Glutamatergic neuron (in vitro differentiated cells): Measurements from ENCODE around the gene ARRDC1. TPM values are rescaled to one million over a fixed set of nuclear protein-coding genes. Genes with fewer than 3 reads are reported as not detected.

Experiments
- DNase-seq: peaks from one replicate; pipeline ENCODE4 v3.0.0; 2022
- H3K27ac Mint-ChIP-seq: one replicate; pipeline ENCODE4 v1.8.0; 2020; ENCODE audit warnings: mild to moderate bottlenecking, mixed read lengths, inconsistent platforms; ENCODE audit not compliant: unreplicated experiment
- H3K27me3 Mint-ChIP-seq: one replicate; pipeline ENCODE4 v1.8.0; 2020; ENCODE audit warnings: mild to moderate bottlenecking, moderate library complexity, mixed read lengths, inconsistent platforms; ENCODE audit not compliant: unreplicated experiment
- H3K36me3 Mint-ChIP-seq: one replicate; pipeline ENCODE4 v1.8.0; 2020; ENCODE audit warnings: mild to moderate bottlenecking, mixed read lengths, inconsistent platforms; ENCODE audit not compliant: unreplicated experiment
- H3K4me1 Mint-ChIP-seq: one replicate; pipeline ENCODE4 v1.8.0; 2020; ENCODE audit warnings: mild to moderate bottlenecking, low read depth, mixed read lengths, inconsistent platforms; ENCODE audit not compliant: unreplicated experiment
- H3K4me3 Mint-ChIP-seq: one replicate; pipeline ENCODE4 v1.8.0; 2020; ENCODE audit warnings: mild to moderate bottlenecking, mixed read lengths, inconsistent platforms; ENCODE audit not compliant: unreplicated experiment
- H3K9me3 Mint-ChIP-seq: one replicate; pipeline ENCODE4 v1.8.0; 2020; ENCODE audit warnings: mild to moderate bottlenecking, moderate library complexity, mixed read lengths, inconsistent platforms; ENCODE audit not compliant: unreplicated experiment
- CTCF ChIP-seq: fragments of 200-600 bp; sonication (generic); IDR thresholded peaks from one replicate; pipeline ENCODE4 v1.5.0; 2021; ENCODE audit not compliant: partially characterized antibody, unreplicated experiment
- total RNA-seq: library from RNA; stranded (reverse); fragmentation: NEBNext Ultra II Directional; extraction: Animal tissue kit (Norgen Biotek cat#: 25700); gene quantifications from one replicate; pipeline ENCODE4 v1.2.1, GENCODE V29; 2021; ENCODE audit not compliant: unreplicated experiment

Gene ARRDC1
- total RNA-seq, 1 donor from 2014 or later = 22.5 TPM

GRCh38 chr9:137658781-137659180 lies 53.3 kb downstream of the ARRDC1 start:
- Mint-ChIP-seq H3K27ac (no peak overlapping the region), H3K27me3 (peaks cover 4% of the 10 kb centered on the region), H3K4me1 (peaks cover 6% of the 10 kb centered on the region), H3K4me3 (no peak overlapping the region), H3K9me3 (peaks cover 7% of the 10 kb centered on the region), H3K36me3 (no peaks in the 10 kb centered on the region)
- DNase-seq = no peak
- TF ChIP-seq CTCF = no peak

- DNase-seq = no peak
- H3K4me3 Mint-ChIP-seq = no peak overlapping the region
- no peak for TF ChIP-seq CTCF
- H3K27me3 Mint-ChIP-seq = peaks cover 2% of the 10 kb centered on the region
- H3K27ac Mint-ChIP-seq = no peak overlapping the region
- peaks cover 12% of the 10 kb centered on the region for H3K4me1 Mint-ChIP-seq
- H3K9me3 Mint-ChIP-seq = peaks cover 7% of the 10 kb centered on the region
- H3K36me3 Mint-ChIP-seq = no peaks in the 10 kb centered on the region
These were observed 54.7 kb downstream of the ARRDC1 start for GRCh38 chr9:137660144-137660543.

- Mint-ChIP-seq H3K4me1 (peaks cover 21% of the 10 kb centered on the region), H3K36me3 (no peaks in the 10 kb centered on the region), H3K27ac (no peak overlapping the region), H3K9me3 (peaks cover 4% of the 10 kb centered on the region), H3K4me3 (no peak overlapping the region), H3K27me3 (peaks cover 4% of the 10 kb centered on the region)
- TF ChIP-seq CTCF = no peak
- no peak for DNase-seq
These were observed 58.1 kb downstream of the ARRDC1 start for GRCh38 chr9:137663584-137663983.

GRCh38 chr9:137664676-137665075 lies 59.2 kb downstream of the ARRDC1 start:
- Mint-ChIP-seq H3K4me3 (no peak overlapping the region), H3K9me3 (peaks cover 8% of the 10 kb centered on the region), H3K27me3 (peaks cover 10% of the 10 kb centered on the region), H3K36me3 (peaks cover 6% of the 10 kb centered on the region), H3K4me1 (peaks cover 24% of the 10 kb centered on the region), H3K27ac (no peak overlapping the region)
- no peak for TF ChIP-seq CTCF
- no peak for DNase-seq

Other genes with a start within 250 kb of the ARRDC1 start
- 24.5 TPM for gene EXD3, start 182.5 kb upstream of the ARRDC1 start, total RNA-seq
- 2.6 TPM for gene NOXA1, start 182.3 kb upstream of the ARRDC1 start, total RNA-seq
- gene ENTPD8, start 164.3 kb upstream of the ARRDC1 start, total RNA-seq = 1.0 TPM
- 131 TPM for gene NSMF, start 146.4 kb upstream of the ARRDC1 start, total RNA-seq
- 6.7 TPM for gene PNPLA7, start 55.3 kb upstream of the ARRDC1 start, total RNA-seq
- 48.9 TPM for gene MRPL41, start 53.8 kb upstream of the ARRDC1 start, total RNA-seq
- 64.6 TPM for gene DPH7, start 26.8 kb upstream of the ARRDC1 start, total RNA-seq
- 33.9 TPM for gene ZMYND19, start 15.2 kb upstream of the ARRDC1 start, total RNA-seq
- gene EHMT1, start 13.3 kb downstream of the ARRDC1 start, total RNA-seq = 162 TPM